OCI-LY7 (cell line): ENCODE data around the gene STAC3.

ENCODE experiments used
- CTCF ChIP-seq: fragments of 200-600 bp; sonication (generic); conservative IDR thresholded peaks from 2 replicates; pipeline ENCODE4 v1.5.1; 2014; ENCODE audit warnings: mild to moderate bottlenecking, antibody characterized with exemption, low read length, moderate library complexity, mixed read lengths
- EZH2phosphoT487 ChIP-seq: fragments of 200-600 bp; sonication (generic); IDR thresholded peaks from 2 replicates; pipeline ENCODE4 v1.6.1; 2018; ENCODE audit warnings: low read depth, borderline replicate concordance, mild to moderate bottlenecking, mixed run types, antibody characterized with exemption, low read length, moderate library complexity, mixed read lengths

DNA sequence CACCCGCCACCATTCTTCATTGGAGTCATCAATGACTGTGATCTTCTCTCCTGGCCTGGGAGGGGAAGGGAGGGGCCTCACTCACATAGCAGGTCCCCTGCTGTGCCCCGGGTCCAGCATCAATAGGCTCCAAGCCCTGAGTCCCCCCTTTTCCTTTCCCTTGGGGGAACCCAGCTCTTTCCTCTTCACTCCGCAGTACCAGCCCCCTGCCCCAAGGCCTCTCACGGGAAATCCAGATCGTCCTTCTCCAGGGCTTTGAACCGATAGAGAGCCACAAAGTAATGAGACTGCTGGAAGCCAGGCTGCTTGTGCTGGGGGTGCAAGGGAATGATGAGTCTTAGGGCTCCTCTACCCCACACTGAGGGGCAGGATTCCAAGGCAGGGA lies 6.7 kb downstream of the STAC3 start:
- TF ChIP-seq CTCF: no peak
- no peak for TF ChIP-seq EZH2phosphoT487
